Fibroblast of skin of left biceps (primary cell): Measurements from ENCODE around the gene TOM1L2.
"Not testable (repeated sequence)": the region's sequence is repeated elsewhere in the genome, so short reads cannot be mapped to it uniquely, and the experiment has no call there.

Experiments
- DNase-seq, 2 experiments: peaks; one replicate each; pipeline ENCODE4 v3.0.0-alpha.2; 2013; ENCODE audit warnings: low read depth in 2 of 2

TOM1L2 gene

GRCh38 chr17:17972126-17972951 is at the start of gene TOM1L2, which contains the start of gene DRC3:
Gene TOM1L2 (minus strand): TSS chr17:17972400. CDS start chr17:17972313, 87 bp downstream.
Gene DRC3 (plus strand): TSS chr17:17972862. CDS start chr17:17977599, 4,737 bp downstream.
- peak; percentile 100 for DNase-seq

DNA sequence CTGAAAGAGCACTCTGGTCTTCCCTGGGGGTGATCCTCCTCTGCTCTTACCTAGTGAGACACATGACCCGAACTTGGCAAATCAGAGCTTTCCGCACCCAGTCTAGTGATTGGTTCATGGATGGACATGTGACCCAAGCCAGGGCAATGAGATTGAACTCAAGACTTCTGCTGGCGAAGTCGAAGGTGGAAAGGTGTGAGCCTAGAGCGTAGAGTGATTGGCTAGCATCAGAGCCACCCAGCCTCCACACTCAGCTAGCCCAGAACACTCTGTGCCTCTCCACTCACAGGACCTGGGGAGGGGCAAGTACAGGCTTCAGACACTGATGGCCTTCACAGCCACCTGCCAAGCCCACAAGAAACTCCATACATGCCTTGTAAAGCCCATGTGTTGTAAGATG is 49.2 kb upstream of the TOM1L2 start:
- no peak for DNase-seq

- DNase-seq = no peak
Measured at GRCh38 chr17:18020971-18021370, 48.8 kb upstream of the TOM1L2 start.

- DNase-seq = no peak
Measured at GRCh38 chr17:18019838-18020154, 47.6 kb upstream of the TOM1L2 start.

GRCh38 chr17:18018411-18018921 is 46.3 kb upstream of the TOM1L2 start:
- DNase-seq = no peak

- DNase-seq = no peak
Measured at GRCh38 chr17:18017958-18018357, 45.8 kb upstream of the TOM1L2 start.

GRCh38 chr17:18016426-18016825 is 44.2 kb upstream of the TOM1L2 start:
- no peak for DNase-seq

DNA sequence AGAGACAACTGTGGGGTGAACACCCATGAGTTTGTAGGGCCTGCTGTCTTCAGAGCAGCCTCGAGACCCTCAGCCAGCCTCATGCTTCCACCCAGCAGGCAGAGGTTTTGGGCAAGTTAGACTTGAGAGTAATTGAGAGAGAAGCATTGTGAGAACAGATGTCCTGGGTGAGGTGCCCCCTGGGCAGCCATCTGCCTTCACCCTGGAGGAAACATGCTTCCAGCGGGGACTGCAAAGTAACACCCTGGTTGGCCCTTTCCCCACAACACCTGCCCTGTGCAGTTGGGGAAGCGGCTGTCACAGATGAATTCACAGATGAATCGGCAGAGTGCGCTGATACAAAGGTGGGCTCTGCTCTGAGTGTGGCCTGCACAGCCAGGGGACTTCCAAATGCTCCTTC is 43.4 kb upstream of the TOM1L2 start:
- DNase-seq = no peak

DNA sequence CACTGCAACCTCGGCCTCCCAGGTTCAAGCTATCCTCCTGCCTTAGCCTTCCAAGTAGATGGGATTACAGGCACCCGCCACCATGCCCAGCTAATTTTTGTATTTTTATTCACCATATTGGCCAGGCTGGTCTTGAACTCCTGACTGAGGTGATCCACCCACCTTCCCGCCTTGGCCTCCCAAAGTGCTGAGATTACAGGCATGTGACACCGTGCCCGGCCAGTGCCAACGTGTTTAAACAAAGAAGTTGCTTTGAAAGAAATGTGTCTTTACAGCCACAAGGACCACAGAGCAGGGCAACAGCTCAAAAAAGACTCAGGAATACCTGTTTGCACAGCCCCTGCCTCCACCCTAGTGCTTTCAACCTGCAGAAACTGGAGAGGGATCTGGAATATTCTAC is 41.8 kb upstream of the TOM1L2 start:
- DNase-seq = no peak

DNA sequence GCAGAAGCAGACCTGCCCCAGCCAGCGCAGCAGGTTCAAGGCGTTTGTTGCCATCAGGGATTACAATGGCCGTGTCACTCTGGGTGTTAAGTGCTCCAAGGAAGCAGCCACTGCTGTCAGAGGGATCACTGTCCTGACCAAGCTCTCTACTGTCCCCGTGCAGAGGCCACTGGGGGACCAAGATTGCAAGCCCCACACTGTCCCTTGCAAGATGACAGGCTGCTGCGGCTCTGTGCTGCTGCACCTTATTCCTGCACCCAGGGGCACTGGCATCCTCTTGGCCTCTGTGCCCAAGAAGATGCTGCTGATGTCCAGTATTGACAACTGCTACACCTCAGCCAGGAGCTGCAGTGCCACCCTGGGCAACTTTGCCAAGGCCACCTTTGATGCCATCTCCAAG is 39.1 kb upstream of the TOM1L2 start:
- no peak for DNase-seq

GRCh38 chr17:18009609-18010420 is 37.6 kb upstream of the TOM1L2 start:
- no peak for DNase-seq

- peak; percentile 14 to 19 for DNase-seq
Measured at GRCh38 chr17:18008496-18009268, 36.5 kb upstream of the TOM1L2 start.

DNA sequence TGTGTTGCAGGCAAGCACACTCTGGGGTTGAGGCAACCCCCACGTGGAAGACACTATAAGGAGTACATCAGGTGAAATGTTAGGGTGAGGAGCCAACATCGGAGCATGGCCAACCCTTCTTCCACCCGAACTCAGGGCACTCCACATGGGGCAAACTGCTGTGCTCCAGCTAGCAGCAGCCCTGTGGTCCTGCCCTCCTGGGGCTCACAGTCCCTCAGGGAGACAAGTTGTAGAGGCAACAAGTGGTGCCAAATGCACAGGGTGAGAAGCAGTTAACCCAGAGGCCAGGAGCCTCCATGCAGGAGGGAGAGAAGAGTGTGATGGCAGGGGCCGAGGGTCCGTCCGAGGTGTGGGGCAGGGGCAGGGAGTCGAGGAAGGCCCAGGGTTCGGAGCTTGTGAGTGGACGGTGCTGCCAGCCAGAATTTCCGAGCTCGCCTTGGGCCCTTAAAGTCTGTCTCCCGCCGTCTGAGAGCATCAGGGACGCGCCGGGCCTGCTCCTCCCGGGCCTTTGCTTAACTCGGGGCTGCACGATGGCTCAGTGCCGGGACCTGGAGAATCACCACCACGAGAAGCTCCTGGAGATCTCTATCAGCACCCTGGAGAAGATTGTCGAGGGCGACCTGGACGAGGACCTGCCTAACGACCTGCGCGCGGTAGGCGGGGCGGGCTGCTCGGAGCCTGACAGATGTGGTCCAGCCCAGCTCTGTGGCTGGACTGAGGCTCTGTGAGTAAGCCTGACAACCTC is 34.5 kb upstream of the TOM1L2 start:
- no peak for DNase-seq

DNA sequence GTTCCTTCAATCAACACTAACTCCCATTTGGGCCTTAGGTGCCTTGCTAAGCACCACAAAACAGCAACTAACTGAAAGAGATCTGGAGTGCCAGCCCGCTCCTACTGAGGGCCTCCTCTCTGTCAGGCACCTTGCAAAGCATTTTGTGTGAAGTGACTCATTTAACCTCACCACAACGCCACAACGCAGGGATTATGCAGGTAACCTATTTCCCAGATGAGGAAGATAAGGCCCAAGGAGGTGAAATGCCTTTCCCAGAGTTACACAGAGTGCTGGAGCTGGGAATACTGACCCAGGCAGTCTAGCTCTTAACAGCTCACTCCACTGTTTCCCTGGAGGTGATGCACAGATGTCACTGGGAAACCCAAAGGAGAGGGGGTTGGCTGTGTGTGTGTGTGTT is 33.3 kb upstream of the TOM1L2 start:
- no peak for DNase-seq

GRCh38 chr17:18004884-18005305 is 32.7 kb upstream of the TOM1L2 start:
- DNase-seq = no peak

- DNase-seq = no peak
Measured at GRCh38 chr17:18004345-18004744, 32.1 kb upstream of the TOM1L2 start.

DNA sequence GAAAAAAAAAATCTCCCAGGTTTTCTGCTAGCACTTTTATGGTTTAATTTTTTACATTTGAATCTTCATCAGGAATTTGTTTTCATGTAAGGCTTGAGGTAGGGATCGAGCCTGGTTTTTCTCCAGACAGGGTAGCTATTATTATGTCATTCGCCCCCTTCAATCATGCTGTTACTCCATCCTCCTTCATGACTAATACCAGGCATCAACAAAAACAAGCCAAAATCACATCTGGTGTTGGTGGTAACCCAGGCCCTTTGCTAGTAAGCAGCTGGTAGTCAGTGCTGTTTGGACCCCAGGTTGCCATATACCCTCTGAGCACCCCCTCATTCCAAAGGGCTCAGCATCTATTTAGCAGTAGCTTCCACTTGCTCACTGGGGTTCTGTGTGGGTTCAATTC is 30.0 kb upstream of the TOM1L2 start:
- DNase-seq = no peak

DNA sequence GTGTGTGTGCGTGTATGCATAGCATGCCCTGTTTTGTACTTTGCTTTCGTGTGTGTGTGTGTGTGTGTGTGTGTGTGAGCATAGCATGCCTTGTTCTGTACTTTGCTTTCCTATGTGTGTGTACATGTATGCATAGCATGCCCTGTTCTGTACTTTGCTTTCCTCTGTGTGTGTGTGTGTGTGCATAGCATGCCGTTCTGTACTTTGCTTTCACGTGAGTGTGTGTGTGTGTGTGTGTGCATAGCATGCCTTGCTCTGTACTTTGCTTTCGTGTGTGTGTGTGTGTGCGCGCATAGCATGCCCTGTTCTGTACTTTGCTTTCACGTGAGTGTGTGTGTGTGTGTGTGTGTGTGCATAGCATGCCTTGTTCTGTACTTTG is 27.8 kb upstream of the TOM1L2 start:
- DNase-seq = no peak

- no peak for DNase-seq
Measured at GRCh38 chr17:17999364-18000029, 27.3 kb upstream of the TOM1L2 start.

DNA sequence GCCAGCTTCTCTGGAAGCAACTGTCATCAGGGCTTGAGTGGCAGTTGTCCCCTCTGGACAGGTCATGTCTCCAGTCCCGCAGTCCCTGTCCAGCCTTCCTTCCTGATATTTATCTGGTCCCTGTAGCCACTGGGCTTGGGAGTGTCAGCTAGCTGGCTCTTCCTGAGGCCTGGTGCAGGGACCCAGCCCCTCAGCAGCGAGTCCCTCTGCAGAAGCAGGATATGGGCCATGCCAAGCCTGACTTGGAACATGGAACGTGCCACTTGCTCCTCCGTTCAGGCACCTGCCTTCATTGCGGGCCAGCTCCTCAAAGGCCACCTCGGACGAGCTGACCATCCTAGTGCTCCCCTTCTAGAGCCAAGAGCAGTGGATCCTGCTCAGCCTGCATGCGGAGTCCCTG is 26.7 kb upstream of the TOM1L2 start:
- no peak for DNase-seq

DNA sequence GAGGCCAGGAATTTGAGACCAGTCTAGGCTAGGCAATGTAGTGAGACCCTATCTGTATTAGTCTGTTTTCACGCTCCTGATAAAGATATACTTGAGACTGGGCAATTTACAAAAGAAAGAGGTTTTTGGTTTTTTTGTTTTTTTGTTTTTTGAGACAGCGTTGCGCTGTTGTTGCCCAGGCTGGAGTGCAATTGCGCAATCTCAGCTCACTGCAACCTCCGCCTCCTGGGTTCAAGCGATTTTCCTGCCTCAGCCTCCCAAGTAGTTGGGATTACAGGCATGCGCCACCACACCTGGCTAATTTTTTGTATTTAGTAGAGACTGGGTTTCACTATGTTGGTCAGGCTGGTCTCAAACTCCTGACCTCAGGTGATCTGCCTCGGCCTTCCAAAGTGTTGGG is 23.7 kb upstream of the TOM1L2 start:
- DNase-seq = not testable (repeated sequence)
